Left lung (tissue), 10 donors: Measurements from ENCODE around the gene GDPD3. TPM values are rescaled to one million over a fixed set of nuclear protein-coding genes. Genes with fewer than 3 reads are reported as not detected.

Experiments used
- ATAC-seq: fragments of 200-7000 bp; cut with Tn5 transposase; one replicate; pipeline ENCODE4 v1.9.1; 2020; ENCODE audit warnings: moderate library complexity
- DNase-seq, 4 donors: peaks; one replicate each; pipeline ENCODE4 v3.0.0-alpha.2; 2013 to 2020
- H3K27ac ChIP-seq, 2 donors: fragments of 200-600 bp; sonication (generic) in 1 of 2; one replicate each; pipeline versions ENCODE4 v1.5.0 to v1.8.0; 2020 to 2021
- H3K27me3 ChIP-seq, 2 donors: fragments of 200-600 bp; sonication (generic) in 1 of 2; one replicate each; pipeline versions ENCODE4 v1.5.0 to v1.8.0; 2020 to 2021
- H3K36me3 ChIP-seq, 2 donors: fragments of 200-600 bp; sonication (generic) in 1 of 2; one replicate each; pipeline versions ENCODE4 v1.5.0 to v1.8.0; 2020 to 2021
- H3K4me1 ChIP-seq, 2 donors: fragments of 200-600 bp; one replicate each; pipeline ENCODE4 v1.8.0; 2021
- H3K4me3 ChIP-seq, 2 donors: fragments of 200-600 bp; sonication (generic) in 1 of 2; one replicate each; pipeline versions ENCODE4 v1.5.0 to v1.8.0; 2020 to 2021; ENCODE audit warnings: mild to moderate bottlenecking in 1 of 2
- H3K9me3 ChIP-seq, 2 donors: fragments of 200-600 bp; sonication (generic) in 1 of 2; one replicate each; pipeline versions ENCODE4 v1.5.0 to v1.8.0; 2020 to 2021
- CTCF ChIP-seq, 2 donors: fragments of 200-600 bp; sonication (generic) in 1 of 2; IDR thresholded peaks; one replicate each; pipeline versions ENCODE4 v1.5.0 to v1.8.0; 2021; ENCODE audit warnings: antibody characterized with exemption in 2 of 2
- intact Hi-C, 2 donors: fragments of 100-400 bp; cut with DNase I; formaldehyde crosslinking; loops; one replicate each; pipeline versions ENCODE4 v1.11.2 to v1.14.2; 2022
- polyA plus RNA-seq, 6 donors: library from polyadenylated mRNA; unstranded; fragments of 120-200 nt; gene quantifications; one replicate each; pipeline ENCODE4 v1.2.1, GENCODE V29; 2013; ENCODE audit not compliant: insufficient read length in 6 of 6
- total RNA-seq, 2 donors: library from RNA; stranded (reverse); fragmentation: NEBNext Ultra II Directional; extraction: Animal tissue kit (Norgen Biotek cat#: 25700); gene quantifications; one replicate each; pipeline ENCODE4 v1.2.1, GENCODE V29; 2021
- donor health status: DM: no; HTN: yes; CAD: no.
- donor health status: DM: no; HTN: no; CAD: no.

Gene GDPD3
- total and polyA plus RNA-seq, 8 donors: 5.6 to 20.3 (median 14.6) TPM

GRCh38 chr16:30087181-30087898 is 26.0 kb downstream of the GDPD3 start:
- intact Hi-C loops: no loop called here
- peak overlapping the region in 1 of 2 donors; percentile 74 for H3K27ac ChIP-seq
- ATAC-seq: no peak

GRCh38 chr16:30086291-30087140 is 26.8 kb downstream of the GDPD3 start:
- Histone ChIP-seq H3K4me3 (no peak overlapping the region), H3K36me3 (peaks cover 0 to 52% of the 10 kb centered on the region in 2 donors), H3K27ac (peak overlapping the region in 1 of 2 donors; percentile 74), H3K4me1 (peaks cover 9 to 45% of the 10 kb centered on the region in 2 donors), H3K9me3 (no peaks in the 10 kb centered on the region), H3K27me3 (no peaks in the 10 kb centered on the region)
- intact Hi-C loops: no loop called here
- DNase-seq (peak in 1 of 4 donors; percentile 73), ATAC-seq (no peak)
- TF ChIP-seq CTCF (IDR thresholded peaks at IDR 0.05): no peak

More at GRCh38 chr16:30087181-30087898, 26.0 kb downstream of the GDPD3 start:
- DNase-seq: no peak
- TF ChIP-seq CTCF (IDR thresholded peaks at IDR 0.05): no peak
- H3K27me3 ChIP-seq: no peaks in the 10 kb centered on the region
- no peaks in the 10 kb centered on the region for H3K9me3 ChIP-seq
- H3K4me3 ChIP-seq: no peak overlapping the region
- H3K4me1 ChIP-seq: peaks cover 10 to 50% of the 10 kb centered on the region in 2 donors
- H3K36me3 ChIP-seq: peaks cover 0 to 44% of the 10 kb centered on the region in 2 donors

GRCh38 chr16:30085820-30086219 is 27.5 kb downstream of the GDPD3 start:
- H3K27me3 ChIP-seq: no peaks in the 10 kb centered on the region
- peaks cover 2 to 38% of the 10 kb centered on the region in 2 donors for H3K4me1 ChIP-seq
- H3K4me3 ChIP-seq: no peak overlapping the region
- H3K27ac ChIP-seq: no peak overlapping the region
- H3K9me3 ChIP-seq: no peaks in the 10 kb centered on the region
- intact Hi-C loops: no loop called here
- peaks cover 0 to 59% of the 10 kb centered on the region in 2 donors for H3K36me3 ChIP-seq
- no peak for TF ChIP-seq CTCF (IDR thresholded peaks at IDR 0.05)
- no peak for ATAC-seq
- DNase-seq: no peak

GRCh38 chr16:30085247-30085646 is 28.1 kb downstream of the GDPD3 start:
- Histone ChIP-seq H3K4me1 (peaks cover 0 to 32% of the 10 kb centered on the region in 2 donors), H3K36me3 (peaks cover 0 to 65% of the 10 kb centered on the region in 2 donors), H3K4me3 (no peak overlapping the region), H3K9me3 (no peaks in the 10 kb centered on the region), H3K27ac (no peak overlapping the region), H3K27me3 (no peaks in the 10 kb centered on the region)
- ATAC-seq (no peak), DNase-seq (no peak)
- no peak for TF ChIP-seq CTCF (IDR thresholded peaks at IDR 0.05)
- intact Hi-C loops: no loop called here

- ATAC-seq (no peak), DNase-seq (no peak)
- no peak overlapping the region for H3K4me3 ChIP-seq
- H3K27me3 ChIP-seq: no peaks in the 10 kb centered on the region
- H3K4me1 ChIP-seq: peaks cover 0 to 28% of the 10 kb centered on the region in 2 donors
- no peaks in the 10 kb centered on the region for H3K9me3 ChIP-seq
- intact Hi-C loops: no loop called here
- peaks cover 0 to 69% of the 10 kb centered on the region in 2 donors for H3K36me3 ChIP-seq
- H3K27ac ChIP-seq: no peak overlapping the region
- no peak for TF ChIP-seq CTCF (IDR thresholded peaks at IDR 0.05)
Measured at GRCh38 chr16:30084816-30085159, 28.5 kb downstream of the GDPD3 start.
